SU-DHL-6 (cell line): ENCODE measurements around the gene ATP5PB.

ENCODE experiments used
- H2AFZ ChIP-seq: fragments of 200-600 bp; sonication (generic); 2 replicates; pipeline ENCODE4 v1.6.1; 2014; ENCODE audit warnings: low read depth, mild to moderate bottlenecking, moderate library complexity, mixed read lengths, antibody characterized with exemption, low read length; ENCODE audit not compliant: severe bottlenecking
- H3F3A ChIP-seq: fragments of 200-600 bp; shearing (Covaris generic); 2 replicates; pipeline ENCODE4 v1.6.0; 2016; ENCODE audit warnings: antibody characterized with exemption, mild to moderate bottlenecking; ENCODE audit not compliant: insufficient read depth
- H3K27ac ChIP-seq: fragments of 200-600 bp; sonication (generic); 2 replicates; pipeline ENCODE4 v1.5.1; 2016; ENCODE audit warnings: low read depth, mild to moderate bottlenecking, low read length, moderate library complexity, mixed read lengths
- H3K27me3 ChIP-seq: fragments of 200-600 bp; sonication (generic), shearing (Covaris generic); 2 replicates; pipeline ENCODE4 v1.6.0; 2014; ENCODE audit warnings: mild to moderate bottlenecking, low read length
- H3K36me3 ChIP-seq: fragments of 200-600 bp; sonication (generic); 2 replicates; pipeline ENCODE4 v1.6.1; 2014; ENCODE audit warnings: mild to moderate bottlenecking, low read length, mixed read lengths
- H3K4me2 ChIP-seq: fragments of 300-600, 200-600 bp; shearing (Covaris generic), sonication (generic); 2 replicates; pipeline ENCODE4 v1.6.0; 2014; ENCODE audit warnings: low read length, low read depth, mild to moderate bottlenecking; ENCODE audit not compliant: poor library complexity, severe bottlenecking
- H3K4me3 ChIP-seq: fragments of 200-600 bp; sonication (generic); 2 replicates; pipeline ENCODE4 v1.5.1; 2014; ENCODE audit warnings: antibody characterized with exemption, low read length, mild to moderate bottlenecking, mixed read lengths; ENCODE audit not compliant: insufficient read depth, poor library complexity, severe bottlenecking
- H3K79me2 ChIP-seq: fragments of 200-600 bp; sonication (generic); 2 replicates; pipeline ENCODE4 v1.6.1; 2014; ENCODE audit warnings: mild to moderate bottlenecking, low read length, moderate library complexity; ENCODE audit not compliant: insufficient read depth
- H3K9ac ChIP-seq: fragments of 200-600 bp; sonication (generic); 2 replicates; pipeline ENCODE4 v1.7.0; 2014; ENCODE audit warnings: mild to moderate bottlenecking, low read length
- H3K9me2 ChIP-seq: fragments of 200-600 bp; sonication (generic); replicated peaks from 2 replicates; pipeline ENCODE4 v1.6.1; 2014; ENCODE audit warnings: low read length; ENCODE audit not compliant: insufficient read depth
- H3K9me3 ChIP-seq: fragments of 200-600 bp; sonication (generic); 2 replicates; pipeline ENCODE4 v1.6.1; 2014; ENCODE audit warnings: low read length, mixed read lengths; ENCODE audit not compliant: insufficient read depth
- H4K20me1 ChIP-seq: fragments of 200-600 bp; sonication (generic); 2 replicates; pipeline ENCODE4 v1.6.1; 2014; ENCODE audit warnings: low read depth, mild to moderate bottlenecking, antibody characterized with exemption, low read length, moderate library complexity, mixed read lengths
- CTCF ChIP-seq: fragments of 200-600 bp; sonication (generic); IDR thresholded peaks from one replicate; pipeline ENCODE4 v1.5.1; 2017; ENCODE audit warnings: antibody characterized with exemption, mild to moderate bottlenecking, low read length, moderate library complexity; ENCODE audit not compliant: insufficient read depth, poor library complexity, severe bottlenecking
- EZH2phosphoT487 ChIP-seq: fragments of 200-600 bp; sonication (generic), shearing (Covaris generic); conservative IDR thresholded peaks from 2 replicates; pipeline ENCODE4 v1.6.1; 2018; ENCODE audit warnings: mild to moderate bottlenecking, antibody characterized with exemption, low read length, moderate library complexity, mixed read lengths

Gene ATP5PB

DNA sequence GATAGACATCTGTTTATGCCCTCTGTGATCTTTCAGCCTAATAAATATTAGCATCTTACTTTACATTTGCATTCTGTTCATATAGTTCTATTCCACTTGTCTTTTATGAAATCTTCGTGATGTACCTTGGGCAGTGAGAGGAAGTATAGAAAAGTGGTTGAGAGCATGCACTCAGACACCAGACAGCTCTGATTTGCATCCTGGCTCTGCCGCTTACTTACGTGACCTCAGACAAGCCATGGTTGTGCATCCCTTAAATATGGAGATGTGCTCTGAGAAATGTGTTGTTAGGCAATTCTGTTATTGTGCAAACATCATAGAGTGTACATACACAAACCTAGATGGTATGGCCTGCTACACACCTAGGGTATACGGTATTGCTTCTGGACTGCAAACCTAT lies 44.7 kb upstream of the ATP5PB start:
- no peaks in the 10 kb centered on the region for H3K27me3 ChIP-seq
- peak overlapping the region; percentile 10 for H3K4me3 ChIP-seq
- peak overlapping the region; percentile 96 for H3K27ac ChIP-seq
- no peaks in the 10 kb centered on the region for H3K79me2 ChIP-seq
- H3K9me3 ChIP-seq = no peaks in the 10 kb centered on the region
- peak overlapping the region; percentile 1 for H2AFZ ChIP-seq
- peaks cover 35% of the 10 kb centered on the region for H3F3A ChIP-seq
- H3K9me2 ChIP-seq = no peaks in the 10 kb centered on the region
- peak overlapping the region; percentile 84 for H3K4me2 ChIP-seq
- H3K36me3 ChIP-seq = no peaks in the 10 kb centered on the region
- H3K9ac ChIP-seq = peak overlapping the region; percentile 51
- H4K20me1 ChIP-seq = no peaks in the 10 kb centered on the region
- TF ChIP-seq EZH2phosphoT487 = no peak
- no peak for TF ChIP-seq CTCF

DNA sequence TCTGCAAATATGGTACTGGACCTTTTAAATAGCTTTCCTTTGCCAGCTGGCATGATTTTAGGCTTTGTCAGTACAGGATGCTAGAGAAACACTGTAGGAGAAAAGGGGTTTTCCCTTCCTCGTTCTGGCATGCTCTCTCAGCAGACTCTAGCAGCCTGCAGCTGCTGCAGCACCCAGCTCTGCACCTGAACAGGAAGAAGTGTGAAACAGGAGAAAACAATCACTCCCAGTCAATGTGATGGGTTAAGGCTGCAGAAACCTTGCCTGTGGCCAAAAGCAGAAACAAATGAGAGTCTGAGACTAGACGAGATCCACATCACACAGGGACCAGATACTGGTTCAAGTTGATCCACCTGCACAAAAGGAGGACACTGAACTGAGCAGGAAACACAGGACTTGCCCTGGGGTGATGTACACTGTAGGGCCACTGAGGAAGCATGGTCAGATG lies 42.9 kb upstream of the ATP5PB start:
- peak overlapping the region; percentile 20 for H3K4me3 ChIP-seq
- H2AFZ ChIP-seq = no peak overlapping the region
- H3K9me3 ChIP-seq = no peaks in the 10 kb centered on the region
- peak overlapping the region; percentile 84 for H3K4me2 ChIP-seq
- H3K27ac ChIP-seq = peak overlapping the region; percentile 96
- peaks cover 35% of the 10 kb centered on the region for H3F3A ChIP-seq
- H3K9ac ChIP-seq = peak overlapping the region; percentile 51
- no peaks in the 10 kb centered on the region for H3K36me3 ChIP-seq
- TF ChIP-seq EZH2phosphoT487 (no peak), CTCF (no peak)
- no peaks in the 10 kb centered on the region for H3K79me2 ChIP-seq
- no peaks in the 10 kb centered on the region for H4K20me1 ChIP-seq
- no peaks in the 10 kb centered on the region for H3K27me3 ChIP-seq
- no peaks in the 10 kb centered on the region for H3K9me2 ChIP-seq

DNA sequence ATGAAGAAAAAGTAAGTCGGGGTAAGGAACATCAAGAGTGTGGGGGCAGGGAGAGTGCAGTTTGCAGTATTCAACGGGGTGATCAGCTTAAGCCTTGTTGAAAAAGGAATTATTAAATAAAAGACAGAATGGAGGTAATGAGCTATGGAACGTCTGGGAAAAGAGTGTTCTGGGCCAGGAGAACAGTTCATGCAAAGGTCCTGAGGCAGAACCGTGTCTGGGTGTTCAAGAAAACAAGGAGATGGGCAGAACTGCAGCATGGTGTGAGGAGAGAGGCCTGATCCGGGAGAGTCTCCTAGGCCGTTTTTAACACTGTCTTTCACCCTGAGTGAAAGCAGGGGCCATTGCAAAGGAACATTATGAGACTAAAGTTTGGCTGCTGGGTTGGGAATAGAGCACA lies 42.0 kb upstream of the ATP5PB start:
- H3K9me2 ChIP-seq = no peaks in the 10 kb centered on the region
- H3K36me3 ChIP-seq = no peaks in the 10 kb centered on the region
- no peaks in the 10 kb centered on the region for H4K20me1 ChIP-seq
- H3F3A ChIP-seq = peaks cover 39% of the 10 kb centered on the region
- H3K9me3 ChIP-seq = no peaks in the 10 kb centered on the region
- H3K27ac ChIP-seq = peak overlapping the region; percentile 96
- H3K4me3 ChIP-seq = peak overlapping the region; percentile 20
- peak overlapping the region; percentile 51 for H3K9ac ChIP-seq
- peak overlapping the region; percentile 18 for H2AFZ ChIP-seq
- H3K79me2 ChIP-seq = no peaks in the 10 kb centered on the region
- TF ChIP-seq CTCF (no peak), EZH2phosphoT487 (no peak)
- H3K4me2 ChIP-seq = peak overlapping the region; percentile 84
- H3K27me3 ChIP-seq = no peaks in the 10 kb centered on the region
